ENCODE data around the gene EVA1B.

EVA1B gene

DNA sequence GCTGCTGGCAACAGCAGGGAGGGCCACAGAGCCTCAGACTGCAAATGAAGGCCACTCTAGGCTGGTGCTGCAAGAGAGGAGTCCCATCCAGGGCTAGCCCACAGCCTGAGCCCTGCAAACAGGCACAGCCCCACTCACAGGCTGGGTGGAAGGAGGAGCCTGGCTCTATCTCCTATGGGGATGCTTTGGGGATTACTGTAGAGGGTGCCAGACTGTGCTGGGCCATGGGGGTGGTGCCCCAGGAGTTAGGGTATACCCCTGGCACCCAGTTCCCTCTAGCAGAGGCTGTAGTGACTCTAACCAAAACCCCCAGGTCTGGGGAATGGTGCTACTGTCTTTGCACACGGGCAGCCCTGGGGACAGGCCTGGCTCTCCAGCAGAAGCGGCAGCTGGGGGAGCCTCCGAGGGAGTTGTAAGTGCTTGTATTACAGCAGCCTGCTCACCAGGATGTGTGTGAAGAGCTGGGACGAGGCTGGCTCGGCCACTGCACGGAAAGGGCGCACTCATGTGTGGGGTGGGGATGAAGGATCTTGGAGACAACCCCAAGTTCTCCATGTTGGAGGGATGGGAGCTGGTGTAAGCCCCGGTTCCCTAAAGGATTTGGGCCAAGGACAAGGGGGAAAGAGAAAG is 23.4 kb upstream of the EVA1B start:
- no peak for DNase-seq (ENCODE audit: low read depth)
- in situ Hi-C loops (cut with HindIII; ENCODE audit: low sequenced_read_pairs), result no loop called here
- TF ChIP-seq, protein P1, sequence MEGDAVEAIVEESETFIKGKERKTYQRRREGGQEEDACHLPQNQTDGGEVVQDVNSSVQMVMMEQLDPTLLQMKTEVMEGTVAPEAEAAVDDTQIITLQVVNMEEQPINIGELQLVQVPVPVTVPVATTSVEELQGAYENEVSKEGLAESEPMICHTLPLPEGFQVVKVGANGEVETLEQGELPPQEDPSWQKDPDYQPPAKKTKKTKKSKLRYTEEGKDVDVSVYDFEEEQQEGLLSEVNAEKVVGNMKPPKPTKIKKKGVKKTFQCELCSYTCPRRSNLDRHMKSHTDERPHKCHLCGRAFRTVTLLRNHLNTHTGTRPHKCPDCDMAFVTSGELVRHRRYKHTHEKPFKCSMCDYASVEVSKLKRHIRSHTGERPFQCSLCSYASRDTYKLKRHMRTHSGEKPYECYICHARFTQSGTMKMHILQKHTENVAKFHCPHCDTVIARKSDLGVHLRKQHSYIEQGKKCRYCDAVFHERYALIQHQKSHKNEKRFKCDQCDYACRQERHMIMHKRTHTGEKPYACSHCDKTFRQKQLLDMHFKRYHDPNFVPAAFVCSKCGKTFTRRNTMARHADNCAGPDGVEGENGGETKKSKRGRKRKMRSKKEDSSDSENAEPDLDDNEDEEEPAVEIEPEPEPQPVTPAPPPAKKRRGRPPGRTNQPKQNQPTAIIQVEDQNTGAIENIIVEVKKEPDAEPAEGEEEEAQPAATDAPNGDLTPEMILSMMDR (IDR thresholded peaks at IDR 0.05; ENCODE audit: low read depth, low read length, missing control alignments), result no peak
- H3K4me3 ChIP-seq (ENCODE audit: low read depth, low read length), result no peak overlapping the region

DNA sequence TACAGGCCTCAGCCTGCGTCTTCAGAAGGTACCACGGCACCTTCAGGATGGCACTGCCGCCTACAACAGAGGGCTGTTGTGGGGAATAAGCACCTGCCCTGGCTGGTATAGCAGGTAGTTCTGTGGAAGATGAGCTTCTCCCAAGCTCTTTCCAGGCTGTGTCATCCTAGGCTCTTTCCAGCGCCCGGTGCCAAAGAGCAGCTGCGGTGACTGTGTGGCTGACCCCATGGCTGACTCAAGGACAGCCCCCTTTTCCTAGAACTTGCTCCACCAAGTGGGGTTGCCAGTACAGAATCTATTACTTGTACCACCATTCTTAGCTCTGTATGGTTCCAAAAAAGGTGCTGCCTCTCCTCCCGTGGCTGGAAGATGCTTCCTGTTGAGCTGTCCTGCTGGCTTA is 21.9 kb upstream of the EVA1B start:
- TF ChIP-seq, protein P1 (IDR thresholded peaks at IDR 0.05; ENCODE audit: low read depth, low read length, missing control alignments), result no peak
- in situ Hi-C loops (cut with HindIII; ENCODE audit: low sequenced_read_pairs), result no loop called here
- no peak overlapping the region for H3K4me3 ChIP-seq (ENCODE audit: low read depth, low read length)
- DNase-seq (ENCODE audit: low read depth), result no peak

DNA sequence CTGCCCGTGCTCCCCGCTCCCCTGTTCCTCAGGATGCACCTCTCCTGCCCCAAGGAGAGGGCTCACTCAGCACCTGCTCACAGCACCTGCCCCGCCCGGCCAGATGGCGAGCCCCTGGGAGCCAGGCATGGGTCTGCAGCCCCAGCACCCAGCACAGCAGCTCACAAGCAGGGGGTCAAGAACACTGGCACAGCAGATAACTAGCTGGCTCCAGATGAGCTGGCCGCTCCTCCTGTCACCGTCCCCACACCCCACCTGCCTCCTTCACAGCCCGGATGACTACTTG is 20.9 kb upstream of the EVA1B start:
- H3K4me3 ChIP-seq (ENCODE audit: low read depth, low read length), result no peak overlapping the region
- in situ Hi-C loops (cut with HindIII; ENCODE audit: low sequenced_read_pairs), result no loop called here
- TF ChIP-seq, protein P1 (IDR thresholded peaks at IDR 0.05; ENCODE audit: low read depth, low read length, missing control alignments), result no peak

DNA sequence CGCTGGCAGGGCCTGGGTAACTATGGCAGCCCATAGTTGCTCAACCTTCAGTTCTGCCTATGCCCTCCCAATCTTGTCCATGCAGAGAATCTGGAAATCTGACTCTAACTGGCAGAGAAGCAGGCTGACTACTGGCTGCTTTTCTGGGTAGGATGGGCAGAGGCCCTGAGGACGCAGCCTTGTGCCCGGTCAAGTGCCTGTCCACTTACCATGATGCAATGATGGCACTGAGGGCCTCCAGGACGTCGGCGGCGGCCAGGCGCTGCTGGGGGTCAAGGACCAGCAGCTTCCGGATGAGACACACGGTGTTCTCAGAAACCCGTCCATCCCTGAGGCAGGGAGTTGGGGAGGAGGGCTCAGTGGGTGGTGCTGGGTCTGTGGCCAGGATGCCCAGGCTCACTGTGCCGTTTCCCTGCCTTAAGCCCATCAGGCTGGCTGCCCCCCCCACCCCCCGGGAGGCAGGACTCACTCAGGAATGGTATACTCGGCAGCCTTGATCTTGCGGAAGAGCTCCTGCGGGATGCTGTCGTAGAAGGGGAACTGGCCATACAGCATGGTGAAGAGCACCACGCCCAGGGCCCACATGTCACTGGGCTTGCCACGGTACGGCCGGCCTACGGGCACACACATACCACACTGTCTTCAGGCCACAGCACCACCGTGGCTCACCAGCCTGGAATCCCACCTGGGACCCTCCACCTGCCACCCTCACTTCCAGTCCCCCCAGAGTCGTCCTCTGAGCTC is 20.4 kb upstream of the EVA1B start:
- TF ChIP-seq, protein P1 (IDR thresholded peaks at IDR 0.05; ENCODE audit: low read depth, low read length, missing control alignments), result no peak
- no peak for DNase-seq (ENCODE audit: low read depth)
- in situ Hi-C loops (cut with HindIII; ENCODE audit: low sequenced_read_pairs), result no loop called here
- no peak overlapping the region for H3K4me3 ChIP-seq (ENCODE audit: low read depth, low read length)

More for the DNA sequence above, 20.9 kb upstream of the EVA1B start:
- DNase-seq (ENCODE audit: low read depth), result no peak

DNA sequence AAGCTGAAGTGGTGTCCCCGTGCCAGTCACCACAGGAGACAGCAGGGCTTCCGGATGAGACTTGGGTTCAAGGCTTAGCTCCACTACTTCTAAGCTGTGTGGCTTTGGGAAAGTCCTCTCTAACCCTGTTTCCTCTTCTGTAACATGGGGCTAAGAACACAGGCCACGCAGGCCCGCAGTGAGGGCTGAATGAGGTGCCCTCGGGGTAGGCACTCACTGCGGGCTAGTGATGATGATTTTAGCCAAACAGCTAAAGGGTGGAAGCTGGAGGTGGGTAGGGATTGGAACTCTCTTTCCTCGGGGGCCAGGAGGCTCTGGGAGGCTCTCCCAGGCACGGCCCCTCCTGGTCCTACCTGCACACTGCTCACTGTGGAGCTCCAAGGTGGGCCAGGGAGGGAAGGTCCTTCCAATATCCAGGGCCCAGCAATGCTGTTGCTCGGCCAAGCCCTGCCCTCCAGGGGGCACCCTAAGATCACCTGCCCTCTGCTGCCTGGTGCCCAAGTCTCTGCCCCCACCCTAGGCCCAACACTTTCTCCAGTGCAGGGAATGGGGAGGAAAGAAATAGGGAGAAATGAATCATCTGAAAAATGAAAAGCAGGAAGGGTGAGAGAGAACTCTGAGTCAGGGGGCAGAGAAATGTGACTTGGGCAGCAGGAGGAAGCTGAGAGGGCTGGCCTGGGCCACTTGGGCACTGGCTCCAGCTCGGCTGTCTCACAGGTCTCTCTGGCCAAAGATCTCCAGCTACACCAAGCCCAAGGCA is 19.2 kb upstream of the EVA1B start:
- in situ Hi-C loops (cut with HindIII; ENCODE audit: low sequenced_read_pairs), result no loop called here
- no peak overlapping the region for H3K4me3 ChIP-seq (ENCODE audit: low read depth, low read length)
- no peak for DNase-seq (ENCODE audit: low read depth)
- TF ChIP-seq, protein P1 (IDR thresholded peaks at IDR 0.05; ENCODE audit: low read depth, low read length, missing control alignments), result peak; percentile 71

DNA sequence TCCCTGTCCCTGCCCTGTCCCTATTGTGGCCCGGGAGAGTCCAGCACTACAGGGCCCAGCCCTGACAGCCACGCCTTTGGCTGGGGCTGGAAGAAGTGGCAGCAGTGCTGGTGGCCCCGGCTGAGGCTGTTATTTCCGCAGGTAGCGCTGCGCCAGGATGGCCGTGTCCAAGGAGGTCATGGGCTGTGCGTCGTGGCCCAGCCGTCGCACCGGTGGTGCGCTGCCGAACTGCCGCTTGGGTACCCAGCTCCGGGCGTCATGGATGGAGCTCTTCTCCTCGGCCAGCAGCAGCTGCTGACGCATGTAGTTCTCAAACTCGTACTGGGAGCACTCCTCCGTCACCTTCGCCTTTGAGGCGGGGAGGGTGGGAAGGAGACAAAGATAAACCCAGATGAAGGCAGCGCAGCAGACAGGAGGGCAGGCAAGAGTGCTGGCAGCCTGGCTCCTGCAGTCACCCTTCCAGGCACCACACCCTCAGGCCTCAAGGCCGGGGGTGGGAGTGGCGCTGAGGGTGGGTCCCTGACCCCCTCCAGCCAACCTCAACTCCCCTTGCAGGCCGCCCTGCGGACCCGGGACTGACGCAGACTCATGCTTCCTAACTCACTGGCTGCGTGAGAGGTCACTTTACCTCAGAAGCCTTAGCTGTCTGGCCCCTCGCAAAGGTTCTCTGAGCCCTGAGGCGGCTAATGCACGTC is 18.3 kb upstream of the EVA1B start:
- no peak for DNase-seq (ENCODE audit: low read depth)
- in situ Hi-C loops (cut with HindIII; ENCODE audit: low sequenced_read_pairs), result no loop called here
- no peak overlapping the region for H3K4me3 ChIP-seq (ENCODE audit: low read depth, low read length)
- TF ChIP-seq, protein P1 (IDR thresholded peaks at IDR 0.05; ENCODE audit: low read depth, low read length, missing control alignments), result no peak

All from astrocyte of the cerebellum (primary cell).